Immature natural killer cell (primary cell): ENCODE results near the gene STEAP2. TPM values are rescaled to one million over a fixed set of nuclear protein-coding genes. Genes with fewer than 3 reads are reported as not detected.
A peak's percentile ranks its signal among the peaks of the same experiment; 100 is the strongest.

Source experiments
- DNase-seq, 3 donors: peaks; one replicate each; pipeline ENCODE4 v3.0.0; 2022; ENCODE audit warnings: mixed read lengths in 1 of 3
- H3K27ac Mint-ChIP-seq, 6 donors: one replicate each; pipeline ENCODE4 v1.8.0; 2020; ENCODE audit warnings: mixed read lengths in 6 of 6, mild to moderate bottlenecking in 5 of 6, inconsistent platforms in 4 of 6, moderate library complexity in 3 of 6
- H3K27me3 Mint-ChIP-seq, 3 donors: one replicate each; pipeline ENCODE4 v1.8.0; 2020 to 2021; ENCODE audit warnings: low read depth in 3 of 3, mild to moderate bottlenecking in 3 of 3, mixed read lengths in 3 of 3, moderate library complexity in 3 of 3, inconsistent platforms in 1 of 3
- H3K36me3 Mint-ChIP-seq, 3 donors: one replicate each; pipeline ENCODE4 v1.8.0; 2020; ENCODE audit warnings: mixed read lengths in 3 of 3, inconsistent platforms in 2 of 3, mild to moderate bottlenecking in 2 of 3
- H3K4me1 Mint-ChIP-seq, 2 donors: one replicate each; pipeline ENCODE4 v1.8.0; 2020; ENCODE audit warnings: inconsistent platforms in 2 of 2, mild to moderate bottlenecking in 2 of 2, mixed read lengths in 2 of 2, moderate library complexity in 1 of 2
- H3K4me3 Mint-ChIP-seq, 5 donors: one replicate each; pipeline ENCODE4 v1.8.0; 2020; ENCODE audit warnings: mild to moderate bottlenecking in 5 of 5, mixed read lengths in 5 of 5, inconsistent platforms in 3 of 5, moderate library complexity in 3 of 5
- H3K9me3 Mint-ChIP-seq, 6 donors: one replicate each; pipeline ENCODE4 v1.8.0; 2020; ENCODE audit warnings: mild to moderate bottlenecking in 6 of 6, mixed read lengths in 6 of 6, inconsistent platforms in 4 of 6, moderate library complexity in 3 of 6
- polyA plus RNA-seq, 3 donors: library from polyadenylated mRNA; unstranded; fragments of 300-500 nt; fragmentation: Illumina TruSeq; gene quantifications; one replicate each; pipeline ENCODE4 v1.2.3, GENCODE V29; 2021

The STEAP2 gene
- polyA plus RNA-seq = not detected

DNA sequence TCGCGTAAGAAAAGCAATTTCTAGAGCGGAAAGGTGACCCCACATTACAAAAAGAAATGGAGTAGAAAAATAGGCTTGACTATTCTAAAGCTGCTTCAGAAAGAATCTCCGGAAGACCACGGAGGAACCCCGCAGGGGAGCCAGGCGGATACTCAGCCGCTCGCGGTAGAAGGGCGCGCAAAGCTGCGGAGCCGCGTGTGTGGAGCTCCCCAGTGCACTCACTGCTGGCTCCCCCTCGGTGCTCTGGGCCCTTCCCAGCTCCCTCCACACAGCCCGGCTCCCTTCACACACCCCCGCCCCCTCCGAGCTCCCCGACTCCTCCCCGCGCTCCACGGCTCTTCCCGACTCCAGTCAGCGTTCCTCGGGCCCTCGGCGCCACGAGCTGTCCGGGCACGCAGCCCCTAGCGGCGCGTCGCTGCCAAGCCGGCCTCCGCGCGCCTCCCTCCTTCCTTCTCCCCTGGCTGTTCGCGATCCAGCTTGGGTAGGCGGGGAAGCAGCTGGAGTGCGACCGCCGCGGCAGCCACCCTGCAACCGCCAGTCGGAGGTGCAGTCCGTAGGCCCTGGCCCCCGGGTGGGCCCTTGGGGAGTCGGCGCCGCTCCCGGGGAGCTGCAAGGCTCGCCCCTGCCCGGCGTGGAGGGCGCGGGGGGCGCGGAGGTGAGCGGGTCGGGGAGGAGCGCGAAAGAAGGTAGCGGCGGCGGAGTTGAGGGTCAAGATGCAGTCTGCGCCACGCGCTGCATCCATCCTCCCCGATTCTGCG is at the start of gene STEAP2:
STEAP2 (plus strand) TSS at position 350 of the 758 bp plus-strand sequence. CDS start 13,343 bp downstream, outside the sequence.
- H3K4me3 Mint-ChIP-seq = peak within 1 kb of the TSS in 2 of 5 donors; percentile 23 to 47
- no peaks in the 10 kb centered on the region for H3K36me3 Mint-ChIP-seq
- H3K4me1 Mint-ChIP-seq = no peaks in the 10 kb centered on the region
- DNase-seq = no peak
- H3K9me3 Mint-ChIP-seq = peaks cover 0 to 2% (median 0%) of the 10 kb centered on the region in 6 donors
- H3K27ac Mint-ChIP-seq = no peak within 1 kb of the TSS
- H3K27me3 Mint-ChIP-seq = peaks cover 1 to 13% (median 9%) of the 10 kb centered on the region in 3 donors

DNA sequence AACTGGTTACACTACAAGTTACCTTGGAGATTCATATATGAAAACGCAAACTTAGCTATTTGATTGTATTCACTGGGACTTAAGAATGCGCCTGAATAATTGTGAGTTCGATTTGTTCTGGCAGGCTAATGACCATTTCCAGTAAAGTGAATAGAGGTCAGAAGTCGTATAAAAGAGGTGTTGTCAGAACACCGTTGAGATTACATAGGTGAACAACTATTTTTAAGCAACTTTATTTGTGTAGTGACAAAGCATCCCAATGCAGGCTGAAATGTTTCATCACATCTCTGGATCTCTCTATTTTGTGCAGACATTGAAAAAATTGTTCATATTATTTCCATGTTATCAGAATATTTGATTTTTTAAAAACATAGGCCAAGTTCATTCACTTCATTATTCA is 48.0 kb upstream of the STEAP2 start:
- H3K36me3 Mint-ChIP-seq = no peaks in the 10 kb centered on the region

DNA sequence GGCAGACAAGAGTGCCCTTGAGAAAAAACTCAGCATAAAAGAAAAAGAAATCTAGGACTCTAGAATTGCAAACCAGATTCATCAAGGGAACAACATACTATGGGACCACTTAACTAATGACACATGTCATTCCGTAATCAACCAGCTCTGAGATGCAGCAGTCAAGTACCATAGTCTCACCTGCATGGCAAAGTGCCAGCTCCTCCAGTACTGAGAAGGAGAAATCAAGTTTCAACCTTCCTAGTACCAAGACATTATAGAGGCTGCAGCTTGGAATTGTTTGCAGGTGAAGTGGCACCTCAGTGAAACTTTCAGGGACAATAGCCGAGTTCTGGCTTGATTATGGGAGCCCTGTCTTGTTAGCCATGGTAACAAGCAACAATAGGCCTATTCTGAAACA is 45.8 kb upstream of the STEAP2 start:
- Mint-ChIP-seq H3K4me3 (no peak overlapping the region), H3K36me3 (no peaks in the 10 kb centered on the region), H3K27me3 (peaks cover 0 to 8% (median 0%) of the 10 kb centered on the region in 3 donors), H3K4me1 (no peaks in the 10 kb centered on the region), H3K9me3 (peaks cover 0 to 5% (median under 1%) of the 10 kb centered on the region in 6 donors), H3K27ac (no peak overlapping the region)
- no peak for DNase-seq

More for the DNA sequence above, 48.0 kb upstream of the STEAP2 start:
- H3K4me1 Mint-ChIP-seq = no peaks in the 10 kb centered on the region
- no peak for DNase-seq
- H3K27ac Mint-ChIP-seq = no peak overlapping the region
- no peak overlapping the region for H3K4me3 Mint-ChIP-seq
- peaks cover 0 to 4% (median 0%) of the 10 kb centered on the region in 3 donors for H3K27me3 Mint-ChIP-seq
- H3K9me3 Mint-ChIP-seq = no peaks in the 10 kb centered on the region

DNA sequence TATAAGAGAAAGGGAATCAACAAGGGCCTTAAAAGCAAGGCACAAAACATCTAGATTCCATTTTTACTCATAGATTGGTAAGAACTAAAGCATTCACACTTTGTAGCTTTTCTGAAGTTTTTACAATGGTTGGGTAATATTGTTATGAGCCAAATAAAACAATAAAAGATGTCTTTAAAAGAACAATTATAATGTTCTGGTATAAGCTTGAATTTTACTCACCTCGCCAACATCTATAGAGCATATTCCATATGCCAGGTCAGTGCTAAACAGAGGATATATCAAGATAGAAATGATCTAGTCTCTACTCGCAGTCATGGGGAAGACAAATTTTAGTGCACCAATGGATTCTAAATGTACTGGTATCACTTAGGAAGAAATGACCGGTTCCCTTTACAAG is 45.4 kb upstream of the STEAP2 start:
- Mint-ChIP-seq H3K9me3 (peaks cover 0 to 5% (median under 1%) of the 10 kb centered on the region in 6 donors), H3K4me3 (no peak overlapping the region), H3K27ac (no peak overlapping the region), H3K36me3 (no peaks in the 10 kb centered on the region), H3K27me3 (peaks cover 0 to 8% (median 2%) of the 10 kb centered on the region in 3 donors), H3K4me1 (no peaks in the 10 kb centered on the region)
- no peak for DNase-seq

DNA sequence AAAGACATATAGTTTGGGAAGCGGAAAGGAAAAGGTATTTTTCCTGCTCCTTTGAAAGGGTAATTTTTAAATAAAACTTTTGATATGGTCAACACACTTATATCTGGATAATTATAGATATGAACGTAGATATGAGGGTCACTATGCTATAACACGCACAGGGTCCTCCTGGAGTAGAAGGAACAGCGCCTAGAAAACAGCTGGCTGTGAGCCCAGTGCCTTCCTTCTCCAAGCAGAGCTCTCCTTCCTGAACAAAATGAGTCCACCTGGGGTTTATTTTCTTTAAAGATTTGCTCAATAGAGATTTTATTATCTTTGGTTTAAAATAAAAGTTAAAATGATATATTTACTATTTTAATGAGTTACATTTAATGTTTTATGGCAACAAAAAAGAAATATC is 44.2 kb upstream of the STEAP2 start:
- Mint-ChIP-seq H3K27ac (no peak overlapping the region), H3K27me3 (peaks cover 0 to 7% (median 2%) of the 10 kb centered on the region in 3 donors), H3K4me1 (no peaks in the 10 kb centered on the region), H3K36me3 (no peaks in the 10 kb centered on the region), H3K4me3 (no peak overlapping the region), H3K9me3 (peaks cover 0 to 5% (median 3%) of the 10 kb centered on the region in 6 donors)
- no peak for DNase-seq

DNA sequence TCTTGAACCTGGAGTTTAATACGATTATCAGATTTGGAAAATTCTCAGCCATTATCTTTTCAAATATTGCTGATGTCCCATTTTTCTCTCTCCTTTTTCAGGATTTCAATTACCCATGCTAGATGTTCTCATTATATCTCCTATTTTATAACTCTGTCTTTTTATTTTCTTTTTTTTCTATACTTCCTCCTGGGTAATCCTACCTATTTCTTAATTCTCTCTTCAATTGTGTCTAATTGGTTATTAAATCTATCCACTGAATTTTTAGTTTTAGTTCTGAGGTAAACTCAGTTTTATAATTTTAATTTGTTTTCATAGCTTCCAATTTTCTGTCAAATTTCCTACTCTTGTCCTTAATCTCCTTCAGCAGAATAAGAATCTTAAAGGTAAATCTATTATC is 41.6 kb upstream of the STEAP2 start:
- Mint-ChIP-seq H3K4me1 (no peaks in the 10 kb centered on the region), H3K4me3 (no peak overlapping the region), H3K36me3 (no peaks in the 10 kb centered on the region), H3K9me3 (peaks cover 0 to 5% (median 3%) of the 10 kb centered on the region in 6 donors), H3K27me3 (peaks cover 0 to 4% (median 2%) of the 10 kb centered on the region in 3 donors), H3K27ac (no peak overlapping the region)
- no peak for DNase-seq

DNA sequence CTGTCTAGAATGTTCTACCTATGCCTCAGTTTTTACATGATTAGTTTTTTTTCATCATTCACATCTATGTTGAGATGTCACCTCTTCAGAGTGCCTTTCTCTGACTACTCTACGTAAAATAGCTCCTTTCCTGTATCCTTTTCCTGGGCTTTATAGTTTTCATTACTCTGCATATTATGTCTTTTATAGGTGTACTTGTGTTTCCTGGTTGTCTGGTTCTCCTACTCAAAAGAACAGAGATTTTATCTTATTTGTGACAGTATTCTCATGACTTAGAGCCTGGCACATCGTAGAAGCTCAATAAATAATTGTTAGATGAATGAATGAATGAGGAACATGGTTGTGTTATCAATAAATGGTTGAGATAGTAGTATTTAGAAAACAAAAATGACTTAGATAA is 39.4 kb upstream of the STEAP2 start:
- Mint-ChIP-seq H3K9me3 (peaks cover 0 to 5% (median 3%) of the 10 kb centered on the region in 6 donors), H3K27me3 (peaks cover 1 to 4% (median 2%) of the 10 kb centered on the region in 3 donors), H3K36me3 (no peaks in the 10 kb centered on the region), H3K27ac (no peak overlapping the region), H3K4me3 (no peak overlapping the region), H3K4me1 (no peaks in the 10 kb centered on the region)
- no peak for DNase-seq

DNA sequence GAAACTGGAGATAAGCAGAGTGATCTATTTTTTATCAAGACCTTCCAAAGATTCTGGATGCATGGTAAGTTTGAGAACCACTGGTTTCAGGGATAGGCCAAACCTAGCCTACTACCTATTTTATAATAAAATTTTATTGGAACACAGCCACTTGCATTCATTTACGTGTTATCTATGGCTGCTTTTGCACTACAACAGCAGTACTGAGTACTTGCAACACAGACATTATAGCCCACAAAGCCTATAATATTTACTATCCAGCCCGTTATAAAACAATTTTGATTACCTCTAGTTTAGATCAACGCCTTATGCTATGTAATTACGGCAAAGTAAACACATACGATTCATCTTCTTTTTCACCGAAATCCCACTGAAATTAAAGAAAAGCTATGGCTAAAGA is 38.9 kb upstream of the STEAP2 start:
- no peaks in the 10 kb centered on the region for H3K36me3 Mint-ChIP-seq
- no peak for DNase-seq
- peaks cover 0 to 5% (median 3%) of the 10 kb centered on the region in 6 donors for H3K9me3 Mint-ChIP-seq
- no peaks in the 10 kb centered on the region for H3K4me1 Mint-ChIP-seq
- peaks cover 1 to 4% (median 2%) of the 10 kb centered on the region in 3 donors for H3K27me3 Mint-ChIP-seq
- H3K27ac Mint-ChIP-seq = no peak overlapping the region
- no peak overlapping the region for H3K4me3 Mint-ChIP-seq

DNA sequence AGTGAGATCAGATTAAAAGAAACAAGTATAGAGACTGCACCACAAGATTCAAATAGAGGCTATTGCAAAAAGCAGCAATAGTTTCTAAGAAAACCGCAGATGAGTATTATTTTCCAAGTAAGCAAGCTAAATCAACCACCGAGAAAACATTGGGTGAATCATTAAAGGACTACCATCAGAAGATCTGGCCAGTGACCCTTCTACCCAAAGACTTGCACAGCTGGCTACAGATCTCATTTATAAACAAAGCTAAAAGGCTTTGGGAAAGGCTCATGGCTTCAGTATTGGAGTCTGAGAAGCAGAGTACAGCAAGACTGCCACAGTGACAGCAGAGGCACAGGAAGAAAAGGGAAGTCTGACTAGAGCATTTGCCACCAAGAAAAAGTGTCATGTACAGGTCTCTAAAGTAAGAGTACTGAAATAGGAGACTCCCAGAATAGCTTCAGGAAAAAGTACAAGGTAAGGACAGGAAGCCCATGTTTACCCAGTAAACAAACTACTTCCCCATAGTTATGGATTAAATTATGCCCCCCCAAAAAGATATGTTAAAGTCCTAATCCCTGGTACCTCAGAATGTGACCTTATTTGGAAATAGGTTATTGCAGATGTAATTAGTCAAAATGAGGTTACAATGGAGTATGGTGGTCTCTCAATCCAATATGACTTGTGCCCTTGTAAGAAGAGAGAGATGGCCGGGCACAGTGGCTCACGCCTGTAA is 38.3 kb upstream of the STEAP2 start:
- DNase-seq = no peak
- H3K27me3 Mint-ChIP-seq = peaks cover 1 to 4% (median 2%) of the 10 kb centered on the region in 3 donors
- no peak overlapping the region for H3K4me3 Mint-ChIP-seq
- H3K27ac Mint-ChIP-seq = peak overlapping the region in 2 of 6 donors; percentile 5 to 9
- H3K36me3 Mint-ChIP-seq = no peaks in the 10 kb centered on the region
- peaks cover 0 to 5% (median 3%) of the 10 kb centered on the region in 6 donors for H3K9me3 Mint-ChIP-seq
- no peaks in the 10 kb centered on the region for H3K4me1 Mint-ChIP-seq

DNA sequence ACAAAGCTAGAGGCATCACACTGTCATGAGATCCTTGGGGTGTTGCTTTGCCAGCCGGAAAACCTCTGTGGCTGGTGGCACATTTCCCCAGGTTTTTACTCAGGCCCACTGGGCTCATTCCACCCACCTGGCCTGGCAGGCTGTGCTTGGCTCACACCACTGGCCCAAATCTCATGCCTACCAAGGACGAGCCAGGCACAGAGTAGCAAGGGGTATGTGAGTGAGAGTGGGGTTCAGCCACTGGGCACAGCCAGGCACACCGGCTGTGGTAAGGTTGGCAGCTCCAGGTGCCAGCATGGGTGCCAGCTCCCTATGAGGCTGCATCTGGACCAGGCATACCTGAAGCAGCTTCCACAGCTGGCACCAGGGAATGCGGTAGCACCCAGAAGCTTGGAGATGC is 35.9 kb upstream of the STEAP2 start:
- peaks cover 0 to 3% (median 0%) of the 10 kb centered on the region in 6 donors for H3K9me3 Mint-ChIP-seq
- H3K27me3 Mint-ChIP-seq = peaks cover 0 to 2% (median 1%) of the 10 kb centered on the region in 3 donors
- H3K27ac Mint-ChIP-seq = no peak overlapping the region
- H3K36me3 Mint-ChIP-seq = no peaks in the 10 kb centered on the region
- peaks cover 10 to 13% of the 10 kb centered on the region in 2 donors for H3K4me1 Mint-ChIP-seq
- no peak for DNase-seq
- H3K4me3 Mint-ChIP-seq = no peak overlapping the region

DNA sequence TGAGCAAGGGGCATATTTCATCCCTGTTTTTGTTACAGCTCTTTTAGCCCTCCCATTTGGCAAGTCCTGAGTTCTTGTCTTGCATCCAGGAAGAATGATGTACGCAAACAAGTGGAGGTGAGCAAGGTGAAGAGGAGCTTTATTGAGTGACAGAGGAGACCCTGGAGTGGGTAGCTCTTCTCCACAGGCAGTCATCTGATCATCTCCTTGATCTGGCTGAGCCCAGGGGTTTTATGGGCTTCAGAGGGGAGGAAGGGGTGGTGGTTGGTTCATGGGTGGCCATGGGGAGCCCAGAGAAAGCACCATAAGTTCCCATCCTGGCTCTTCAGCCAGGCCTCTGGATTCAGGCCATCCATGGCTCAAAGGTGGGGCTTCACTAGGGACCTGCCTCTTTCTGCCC is 35.3 kb upstream of the STEAP2 start:
- Mint-ChIP-seq H3K27me3 (peaks cover 0 to 1% (median 0%) of the 10 kb centered on the region in 3 donors), H3K4me3 (no peak overlapping the region), H3K27ac (no peak overlapping the region), H3K9me3 (peaks cover 0 to 3% (median 0%) of the 10 kb centered on the region in 6 donors), H3K36me3 (no peaks in the 10 kb centered on the region), H3K4me1 (peaks cover 10 to 13% of the 10 kb centered on the region in 2 donors)
- no peak for DNase-seq

DNA sequence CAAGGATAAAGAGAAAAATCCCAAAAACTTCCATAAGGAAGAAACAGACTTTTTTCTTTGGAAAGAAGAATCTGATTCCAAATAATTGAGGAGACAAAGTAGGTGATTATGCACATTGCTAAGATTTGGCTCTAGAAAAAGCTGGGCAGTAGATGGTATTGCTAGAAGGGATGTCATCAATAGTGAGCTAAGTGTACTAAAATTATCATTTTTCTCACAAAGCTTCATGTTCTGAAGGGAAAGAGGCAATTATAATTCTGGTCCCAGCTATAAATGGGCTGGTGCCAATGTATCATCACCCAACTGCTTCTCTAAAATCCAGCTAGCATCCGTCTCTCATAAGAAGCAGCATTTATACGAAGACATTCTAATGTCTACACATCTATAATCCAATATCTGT is 33.4 kb upstream of the STEAP2 start:
- peaks cover 10 to 13% of the 10 kb centered on the region in 2 donors for H3K4me1 Mint-ChIP-seq
- H3K27ac Mint-ChIP-seq = peak overlapping the region in 1 of 6 donors; percentile 39
- H3K4me3 Mint-ChIP-seq = no peak overlapping the region
- peaks cover 0 to under 1% (median 0%) of the 10 kb centered on the region in 6 donors for H3K9me3 Mint-ChIP-seq
- H3K27me3 Mint-ChIP-seq = peaks cover 0 to 1% (median 0%) of the 10 kb centered on the region in 3 donors
- H3K36me3 Mint-ChIP-seq = no peaks in the 10 kb centered on the region
- DNase-seq = no peak

DNA sequence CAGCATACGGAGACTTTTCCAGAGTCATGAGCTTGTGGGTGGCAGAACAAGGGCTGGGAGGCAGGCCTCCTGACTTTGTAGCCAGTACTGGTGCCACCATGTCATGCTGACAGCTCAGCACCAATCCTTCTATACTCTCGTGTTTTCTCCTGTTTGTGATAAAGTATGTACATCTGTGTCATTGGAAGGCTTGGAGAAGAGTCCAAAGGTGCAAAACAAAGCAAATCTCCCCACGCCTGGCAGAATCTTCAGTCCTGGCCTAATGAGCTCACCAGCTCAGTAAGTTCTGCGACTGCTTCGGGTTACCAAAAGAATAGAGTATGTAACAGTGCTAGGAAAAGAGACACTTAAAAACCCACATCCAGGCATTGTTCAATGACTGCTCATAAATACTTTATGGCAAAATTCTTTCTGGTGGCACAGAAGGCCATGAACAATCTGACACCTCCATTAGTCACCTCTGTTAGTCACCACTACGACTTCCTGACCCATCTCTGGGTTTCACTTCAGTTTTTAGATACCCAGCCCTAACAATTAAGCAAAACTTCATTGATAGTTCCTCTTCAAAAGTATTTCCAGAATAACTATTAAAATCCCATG is 32.8 kb upstream of the STEAP2 start:
- Mint-ChIP-seq H3K27me3 (peaks cover 0 to 1% (median 0%) of the 10 kb centered on the region in 3 donors), H3K9me3 (peaks cover 0 to 2% (median 0%) of the 10 kb centered on the region in 6 donors), H3K4me3 (peak overlapping the region in 3 of 5 donors; percentile 15 to 71 (median 40)), H3K4me1 (peaks cover 10 to 13% of the 10 kb centered on the region in 2 donors), H3K27ac (peak overlapping the region in 5 of 6 donors; percentile 9 to 90 (median 81)), H3K36me3 (no peaks in the 10 kb centered on the region)
- DNase-seq = peak in 2 of 3 donors; percentile 17 to 34
